H9 (cell line): Measurements from ENCODE around the gene SMCO4. TPM values are rescaled to one million over a fixed set of nuclear protein-coding genes. Genes with fewer than 3 reads are reported as not detected.

ENCODE experiments used
- DNase-seq: peaks from one replicate; pipeline ENCODE4 v3.0.0-alpha.2; 2017
- H2AFZ ChIP-seq: one replicate; pipeline ENCODE4 v1.6.1; 2013; ENCODE audit warnings: mild to moderate bottlenecking, low read length, control low read depth, moderate library complexity
- H2AK5ac ChIP-seq: 2 replicates; pipeline ENCODE4 v1.6.1; 2013; ENCODE audit warnings: low read length, control low read depth, mixed read lengths; ENCODE audit not compliant: insufficient read length
- H2BK120ac ChIP-seq: one replicate; pipeline ENCODE4 v1.6.1; 2013; ENCODE audit warnings: low read depth, mild to moderate bottlenecking, low read length, control low read depth, inconsistent platforms; ENCODE audit not compliant: poor library complexity, severe bottlenecking
- H2BK12ac ChIP-seq: 2 replicates; pipeline ENCODE4 v1.6.1; 2013; ENCODE audit warnings: low read length, control low read depth, mixed read lengths, low read depth; ENCODE audit not compliant: insufficient read length
- H2BK15ac ChIP-seq: 2 replicates; pipeline ENCODE4 v1.6.1; 2013; ENCODE audit warnings: low read depth, low read length, control low read depth
- H2BK20ac ChIP-seq: one replicate; pipeline ENCODE4 v1.6.1; 2013; ENCODE audit warnings: low read depth, mild to moderate bottlenecking, low read length, control low read depth, inconsistent platforms; ENCODE audit not compliant: poor library complexity, severe bottlenecking
- H2BK5ac ChIP-seq: 2 replicates; pipeline ENCODE4 v1.6.1; 2013; ENCODE audit warnings: low read length, control low read depth, mixed read lengths; ENCODE audit not compliant: insufficient read length
- H3K14ac ChIP-seq: 2 replicates; pipeline ENCODE4 v1.6.1; 2013; ENCODE audit warnings: low read length, control low read depth; ENCODE audit not compliant: insufficient read depth
- H3K18ac ChIP-seq: 2 replicates; pipeline ENCODE4 v1.6.1; 2013; ENCODE audit warnings: low read depth, mild to moderate bottlenecking, mixed read lengths, low read length, control low read depth; ENCODE audit not compliant: insufficient read length
- H3K23ac ChIP-seq: 2 replicates; pipeline ENCODE4 v1.6.1; 2013; ENCODE audit warnings: low read length, control low read depth, mixed read lengths, low read depth; ENCODE audit not compliant: insufficient read length
- H3K23me2 ChIP-seq: 2 replicates; pipeline ENCODE4 v1.6.1; 2013; ENCODE audit warnings: low read depth, mild to moderate bottlenecking, mixed read lengths, low read length, control low read depth; ENCODE audit not compliant: insufficient read length, poor library complexity, severe bottlenecking
- H3K27ac ChIP-seq: 2 replicates; pipeline ENCODE4 v1.5.1; 2013; ENCODE audit warnings: low read length, control low read depth, mixed read lengths, low read depth; ENCODE audit not compliant: insufficient read length
- H3K27me3 ChIP-seq: 2 replicates; pipeline ENCODE4 v1.6.1; 2013; ENCODE audit warnings: low read length, control low read depth, inconsistent platforms; ENCODE audit not compliant: insufficient read depth
- H3K4ac ChIP-seq: 2 replicates; pipeline ENCODE4 v1.6.1; 2013; ENCODE audit warnings: low read depth, mild to moderate bottlenecking, control low read depth, inconsistent platforms, low read length, moderate library complexity
- H3K4me1 ChIP-seq: 2 replicates; pipeline ENCODE4 v1.6.1; 2013; ENCODE audit warnings: low read length, control low read depth, inconsistent platforms; ENCODE audit not compliant: insufficient read depth
- H3K4me2 ChIP-seq: 2 replicates; pipeline ENCODE4 v1.6.1; 2013; ENCODE audit warnings: low read length, control low read depth, mixed read lengths; ENCODE audit not compliant: insufficient read length, insufficient read depth
- H3K56ac ChIP-seq: 2 replicates; pipeline ENCODE4 v1.6.1; 2013; ENCODE audit warnings: low read depth, mild to moderate bottlenecking, mixed read lengths, low read length, control low read depth; ENCODE audit not compliant: insufficient read length
- H3K79me1 ChIP-seq: 2 replicates; pipeline ENCODE4 v1.6.1; 2013; ENCODE audit warnings: low read depth, mild to moderate bottlenecking, moderate library complexity, low read length, control low read depth, inconsistent platforms; ENCODE audit not compliant: insufficient read depth, poor library complexity, severe bottlenecking
- H3K79me2 ChIP-seq: 2 replicates; pipeline ENCODE4 v1.6.1; 2013; ENCODE audit warnings: low read length, control low read depth, inconsistent platforms; ENCODE audit not compliant: insufficient read depth
- H3K9ac ChIP-seq: 2 replicates; pipeline ENCODE4 v1.6.1; 2013; ENCODE audit warnings: low read length, control low read depth, mixed read lengths; ENCODE audit not compliant: insufficient read length; ENCODE audit errors: extremely low read depth
- H3K9me3 ChIP-seq: one replicate; pipeline ENCODE4 v1.6.1; 2013; ENCODE audit warnings: low read depth, low read length, inconsistent platforms; ENCODE audit not compliant: control insufficient read depth
- H3T11ph ChIP-seq: one replicate; pipeline ENCODE4 v1.6.1; 2013; ENCODE audit warnings: mild to moderate bottlenecking, low read length, control low read depth, inconsistent platforms
- H4K20me1 ChIP-seq: one replicate; pipeline ENCODE4 v1.6.1; 2013; ENCODE audit not compliant: control insufficient read depth, insufficient read length, insufficient read depth
- H4K5ac ChIP-seq: 2 replicates; pipeline ENCODE4 v1.6.1; 2013; ENCODE audit warnings: low read depth, mild to moderate bottlenecking, mixed read lengths, low read length, control low read depth; ENCODE audit not compliant: insufficient read length
- H4K8ac ChIP-seq: replicated peaks from 2 replicates; pipeline ENCODE4 v1.6.1; 2013; ENCODE audit warnings: low read length, control low read depth, mixed read lengths, low read depth; ENCODE audit not compliant: insufficient read length
- H4K91ac ChIP-seq: 2 replicates; pipeline ENCODE4 v1.6.1; 2013; ENCODE audit warnings: low read depth, mild to moderate bottlenecking, moderate library complexity, mixed read lengths, low read length, control low read depth; ENCODE audit not compliant: insufficient read length
- H3K27ac Mint-ChIP-seq, 3 experiments: 2 replicates in 2 of 3; 3 replicates in 1 of 3; pipeline ENCODE4 v1.8.0; 2020 to 2021; ENCODE audit warnings: mixed read lengths in 3 of 3, mild to moderate bottlenecking in 1 of 3, moderate library complexity in 1 of 3
- H3K27me3 Mint-ChIP-seq: 2 replicates; pipeline ENCODE4 v1.8.0; 2021; ENCODE audit warnings: low read depth, mild to moderate bottlenecking, moderate library complexity, mixed read lengths
- H3K36me3 Mint-ChIP-seq, 3 experiments: 2 replicates in 2 of 3; 3 replicates in 1 of 3; pipeline ENCODE4 v1.8.0; 2020 to 2021; ENCODE audit warnings: low read depth in 3 of 3, mixed read lengths in 3 of 3; ENCODE audit not compliant: insufficient read depth in 1 of 3
- H3K4me1 Mint-ChIP-seq, 2 experiments: 2 replicates each; pipeline ENCODE4 v1.8.0; 2020; ENCODE audit warnings: mixed read lengths in 2 of 2
- H3K4me3 Mint-ChIP-seq, 2 experiments: 2 replicates in 1 of 2; 3 replicates in 1 of 2; pipeline ENCODE4 v1.8.0; 2020 to 2021; ENCODE audit warnings: mild to moderate bottlenecking in 2 of 2, mixed read lengths in 2 of 2, moderate library complexity in 1 of 2
- H3K9me3 Mint-ChIP-seq, 2 experiments: 2 replicates in 1 of 2; 3 replicates in 1 of 2; pipeline ENCODE4 v1.8.0; 2020; ENCODE audit warnings: mild to moderate bottlenecking in 2 of 2, mixed read lengths in 2 of 2, moderate library complexity in 1 of 2
- WGBS: extraction: QIAGEN DNeasy Blood & Tissue Kit; methylation state at CpG from one replicate; pipeline ENCODE4 v1.1.7; 2013; ENCODE audit warnings: missing lambda C conversion rate, low lambda C conversion rate, mixed read lengths; ENCODE audit not compliant: insufficient read length; ENCODE audit errors: extremely low coverage; 5-methylcytosine and 5-hydroxymethylcytosine counted together
- total RNA-seq: library from RNA; stranded (reverse); gene quantifications from 2 replicates; pipeline ENCODE4 v1.2.1, GENCODE V29; 2021
- TF ChIP-seq, protein P1 (sequence below): fragments of 200-600 bp; sonication (generic); conservative IDR thresholded peaks from 3 replicates; pipeline ENCODE4 v1.8.0; 2021; ENCODE audit warnings: antibody characterized with exemption, mild to moderate bottlenecking

Gene SMCO4
- total RNA-seq, 1 experiment from 2014 or later: 35.6 TPM

DNA sequence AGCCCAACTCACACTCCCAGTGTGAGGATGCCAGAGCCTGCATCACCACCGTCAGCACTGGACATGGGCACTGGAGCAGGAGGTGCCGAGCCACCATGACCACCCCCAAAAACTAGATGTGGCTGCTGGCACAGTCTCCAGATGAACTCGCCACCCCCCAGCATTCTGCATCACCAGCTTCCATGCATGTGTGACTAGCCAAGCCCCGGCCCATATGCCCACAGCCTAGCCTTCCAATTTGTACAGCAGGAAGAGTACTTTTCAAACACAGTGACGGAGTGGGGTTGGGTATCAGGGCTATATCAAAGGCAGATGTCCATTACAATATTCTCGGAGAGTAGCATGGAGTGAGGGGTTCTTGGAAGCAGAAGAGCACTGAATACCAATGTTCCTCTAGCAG lies 62.9 kb downstream of the SMCO4 start:
- Histone ChIP-seq H2BK5ac (no peak overlapping the region), H3K9ac (no peak overlapping the region), H4K20me1 (no peaks in the 10 kb centered on the region), H2BK12ac (no peak overlapping the region), H3K14ac (peak overlapping the region; percentile 36; the same call in 1 of the 2 replicates), H3K27ac (no peak overlapping the region), H3K4me2 (no peak overlapping the region), H2BK20ac (no peak overlapping the region), H3K27me3 (no peaks in the 10 kb centered on the region), H3K56ac (no peak overlapping the region), H3K18ac (no peak overlapping the region), H3K4me1 (peaks cover 14% of the 10 kb centered on the region; the same call in 1 of the 2 replicates), H3K9me3 (no peaks in the 10 kb centered on the region), H4K5ac (no peak overlapping the region), H2BK120ac (no peak overlapping the region), H3K79me2 (no peaks in the 10 kb centered on the region), H3K79me1 (no peaks in the 10 kb centered on the region), H4K8ac (no peak overlapping the region), H2AK5ac (no peak overlapping the region), H3K4ac (no peak overlapping the region), H3K23me2 (no peaks in the 10 kb centered on the region), H2BK15ac (no peak overlapping the region), H2AFZ (no peak overlapping the region), H4K91ac (no peak overlapping the region), H3T11ph (no peak overlapping the region), H3K23ac (no peak overlapping the region)
- Mint-ChIP-seq H3K9me3 (peaks cover 1 to 2% of the 10 kb centered on the region in 2 experiments; a peak in 1 of 5 replicates), H3K27me3 (no peaks in the 10 kb centered on the region), H3K4me3 (no peak overlapping the region), H3K27ac (no peak overlapping the region), H3K36me3 (peaks cover 14 to 27% (median 19%) of the 10 kb centered on the region in 3 experiments), H3K4me1 (peaks cover 53 to 57% of the 10 kb centered on the region in 2 experiments)
- no CpG with 5 or more reads among the region's 6 CpGs for WGBS
- no peak for DNase-seq
- TF ChIP-seq, protein P1, sequence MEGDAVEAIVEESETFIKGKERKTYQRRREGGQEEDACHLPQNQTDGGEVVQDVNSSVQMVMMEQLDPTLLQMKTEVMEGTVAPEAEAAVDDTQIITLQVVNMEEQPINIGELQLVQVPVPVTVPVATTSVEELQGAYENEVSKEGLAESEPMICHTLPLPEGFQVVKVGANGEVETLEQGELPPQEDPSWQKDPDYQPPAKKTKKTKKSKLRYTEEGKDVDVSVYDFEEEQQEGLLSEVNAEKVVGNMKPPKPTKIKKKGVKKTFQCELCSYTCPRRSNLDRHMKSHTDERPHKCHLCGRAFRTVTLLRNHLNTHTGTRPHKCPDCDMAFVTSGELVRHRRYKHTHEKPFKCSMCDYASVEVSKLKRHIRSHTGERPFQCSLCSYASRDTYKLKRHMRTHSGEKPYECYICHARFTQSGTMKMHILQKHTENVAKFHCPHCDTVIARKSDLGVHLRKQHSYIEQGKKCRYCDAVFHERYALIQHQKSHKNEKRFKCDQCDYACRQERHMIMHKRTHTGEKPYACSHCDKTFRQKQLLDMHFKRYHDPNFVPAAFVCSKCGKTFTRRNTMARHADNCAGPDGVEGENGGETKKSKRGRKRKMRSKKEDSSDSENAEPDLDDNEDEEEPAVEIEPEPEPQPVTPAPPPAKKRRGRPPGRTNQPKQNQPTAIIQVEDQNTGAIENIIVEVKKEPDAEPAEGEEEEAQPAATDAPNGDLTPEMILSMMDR: no peak
